ENCODE measurements around the gene C1orf74.

Gene C1orf74

GRCh38 chr1:209746451-209747165, 37.8 kb downstream of the C1orf74 start:
- no peak for DNase-seq (ENCODE audit: low read depth in 2 of 2)

GRCh38 chr1:209743145-209743482, 41.2 kb downstream of the C1orf74 start:
- DNase-seq (ENCODE audit: low read depth in 2 of 2): no peak

- no peak for DNase-seq (ENCODE audit: low read depth in 2 of 2)
These were observed 41.8 kb downstream of the C1orf74 start for GRCh38 chr1:209742409-209743144.

DNA sequence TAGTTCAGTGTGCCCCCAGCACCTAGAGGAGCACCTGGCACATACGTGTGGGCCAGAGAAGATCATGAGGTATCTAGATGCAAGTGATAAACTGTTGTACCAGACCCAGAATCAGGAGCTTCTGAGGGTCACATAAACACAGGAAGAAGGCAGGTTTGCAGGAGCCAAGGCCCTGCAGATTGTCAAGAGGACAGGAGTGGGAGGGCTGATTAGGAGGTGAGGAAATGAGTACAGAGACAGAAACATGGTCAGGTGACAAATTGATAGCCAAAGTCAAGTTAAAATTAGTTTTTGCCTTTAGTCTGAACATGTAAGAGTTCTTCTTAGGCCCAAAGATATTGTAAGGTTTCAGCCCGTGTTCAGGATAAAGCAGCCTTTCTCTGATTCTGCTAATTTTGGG, 42.5 kb downstream of the C1orf74 start:
- DNase-seq (ENCODE audit: low read depth in 2 of 2): no peak

DNA sequence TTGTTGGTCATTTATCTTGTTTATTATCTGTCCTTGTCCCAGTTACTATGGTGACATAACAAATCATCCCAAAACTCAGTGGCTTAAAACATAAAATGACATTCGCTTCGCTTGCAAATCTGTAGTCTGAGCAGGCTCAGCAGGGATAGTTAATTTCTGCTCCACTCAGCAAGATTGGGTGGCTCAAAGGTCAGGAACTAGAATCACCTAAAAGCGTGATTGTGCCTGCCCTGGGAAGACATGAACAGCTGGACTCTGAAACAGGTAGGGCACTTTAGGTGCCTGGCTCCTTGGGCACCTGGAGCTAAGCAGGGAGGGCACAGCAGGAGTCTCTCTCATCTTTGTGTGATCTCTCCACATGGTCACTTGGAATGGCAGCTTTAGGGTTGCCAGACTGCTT, 43.2 kb downstream of the C1orf74 start:
- no peak for DNase-seq (ENCODE audit: low read depth in 2 of 2)

GRCh38 chr1:209738270-209738669, 46.1 kb downstream of the C1orf74 start:
- DNase-seq (ENCODE audit: low read depth in 2 of 2): no peak

DNA sequence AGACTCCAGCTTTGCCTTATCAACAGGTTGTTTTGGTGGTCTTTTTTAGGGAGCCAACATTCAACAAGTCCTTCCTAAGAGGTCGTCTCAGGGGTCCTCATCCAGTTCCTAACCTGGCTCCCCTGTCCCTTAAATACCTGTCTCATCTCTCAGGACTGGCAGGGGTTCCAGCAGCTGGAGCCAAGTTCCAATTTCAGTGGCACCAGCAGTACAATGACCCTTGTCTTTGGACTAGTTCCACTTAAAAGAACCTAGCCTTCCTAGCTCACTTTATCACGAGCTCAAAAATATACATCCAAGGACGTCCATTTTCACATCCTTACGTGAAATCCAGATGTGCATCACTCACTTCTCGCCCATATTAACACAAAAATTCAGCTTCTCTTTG, 47.2 kb downstream of the C1orf74 start:
- DNase-seq (ENCODE audit: low read depth in 2 of 2): no peak

DNA sequence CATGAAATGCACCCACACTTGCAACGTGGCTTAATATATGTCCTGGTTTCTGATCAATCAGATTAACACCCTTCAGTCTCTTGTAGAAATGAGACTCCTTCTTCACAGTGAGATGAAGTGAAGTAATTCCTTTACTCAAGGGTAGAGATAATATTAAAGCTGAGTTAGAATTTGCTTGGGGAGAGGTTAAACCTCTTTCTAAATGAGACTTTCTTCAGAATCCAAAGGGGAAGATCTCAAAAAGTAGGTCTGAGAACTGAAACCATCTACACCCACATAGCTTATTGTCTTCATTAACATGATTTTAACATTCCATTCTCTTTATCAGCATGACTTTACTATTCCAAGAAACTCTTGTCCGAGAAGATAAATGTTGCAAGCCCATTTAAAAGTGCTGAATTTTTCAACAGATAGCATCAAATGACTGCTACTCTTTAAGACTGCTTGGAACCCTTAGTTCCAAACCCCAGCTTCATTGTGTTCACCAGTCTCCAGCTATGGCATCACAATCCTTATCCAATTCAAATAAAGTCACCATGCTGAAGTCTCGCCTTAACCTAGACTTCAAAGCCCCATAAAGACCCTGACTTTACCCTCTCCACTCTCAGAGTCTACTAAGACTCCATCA, 47.8 kb downstream of the C1orf74 start:
- DNase-seq (ENCODE audit: low read depth in 2 of 2): no peak

GRCh38 chr1:209733409-209734192, 50.8 kb downstream of the C1orf74 start:
- DNase-seq (ENCODE audit: low read depth in 2 of 2): no peak

DNA sequence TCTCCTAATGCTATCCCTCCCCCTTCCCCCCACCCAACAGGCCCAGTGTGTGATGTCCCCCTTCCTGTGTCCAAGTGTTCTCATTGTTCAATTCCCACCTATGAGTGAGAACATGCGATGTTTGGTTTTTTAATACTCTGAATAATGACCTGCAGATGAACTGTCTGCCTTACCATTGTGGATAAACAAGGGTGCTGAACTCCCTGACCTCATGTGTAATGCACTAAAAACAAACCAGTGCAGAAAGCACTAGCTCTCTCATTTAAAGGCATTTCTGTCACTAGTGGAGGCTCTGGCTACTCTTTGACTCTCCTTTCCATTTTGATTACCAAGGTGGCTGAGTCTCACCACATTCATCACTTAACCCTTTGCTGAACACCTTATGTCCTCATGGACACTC, 51.6 kb downstream of the C1orf74 start:
- no peak for DNase-seq (ENCODE audit: low read depth in 2 of 2)

- DNase-seq (ENCODE audit: low read depth in 2 of 2): no peak
These were observed 54.9 kb downstream of the C1orf74 start for GRCh38 chr1:209729436-209729835.
